OCI-LY3 (cell line): ENCODE data around the gene CD274.

Experiments used
- EZH2phosphoT487 ChIP-seq: fragments of 200-600 bp; shearing (Covaris generic); IDR thresholded peaks from 2 replicates; pipeline ENCODE4 v1.6.1; 2018; ENCODE audit warnings: antibody characterized with exemption, mixed run types, low read depth
- TF ChIP-seq, protein P1 (sequence below): fragments of 200-600, 300-600 bp; sonication (generic); IDR thresholded peaks from 2 replicates; pipeline ENCODE4 v1.5.1; 2014; ENCODE audit warnings: antibody characterized with exemption, low read length, low read depth

DNA sequence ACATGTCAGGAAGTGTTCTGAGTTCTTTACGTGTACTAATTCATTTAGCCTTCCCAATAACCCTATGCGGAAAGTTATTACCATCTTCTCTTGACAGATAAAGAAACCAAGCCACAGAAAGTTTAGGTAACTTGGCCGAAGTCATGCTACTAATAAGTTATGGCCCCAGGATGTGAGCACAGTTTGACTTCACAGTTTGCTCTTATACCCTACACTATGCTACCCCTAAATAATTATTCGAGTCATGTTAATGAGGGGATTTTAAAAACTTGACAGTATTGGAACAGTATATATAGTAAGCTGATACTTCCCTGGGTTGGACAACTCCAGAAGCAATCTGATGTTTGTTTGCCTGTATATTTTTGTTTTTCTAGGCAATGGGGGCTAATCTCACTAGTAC is 30.6 kb downstream of the CD274 start:
- TF ChIP-seq, protein P1, sequence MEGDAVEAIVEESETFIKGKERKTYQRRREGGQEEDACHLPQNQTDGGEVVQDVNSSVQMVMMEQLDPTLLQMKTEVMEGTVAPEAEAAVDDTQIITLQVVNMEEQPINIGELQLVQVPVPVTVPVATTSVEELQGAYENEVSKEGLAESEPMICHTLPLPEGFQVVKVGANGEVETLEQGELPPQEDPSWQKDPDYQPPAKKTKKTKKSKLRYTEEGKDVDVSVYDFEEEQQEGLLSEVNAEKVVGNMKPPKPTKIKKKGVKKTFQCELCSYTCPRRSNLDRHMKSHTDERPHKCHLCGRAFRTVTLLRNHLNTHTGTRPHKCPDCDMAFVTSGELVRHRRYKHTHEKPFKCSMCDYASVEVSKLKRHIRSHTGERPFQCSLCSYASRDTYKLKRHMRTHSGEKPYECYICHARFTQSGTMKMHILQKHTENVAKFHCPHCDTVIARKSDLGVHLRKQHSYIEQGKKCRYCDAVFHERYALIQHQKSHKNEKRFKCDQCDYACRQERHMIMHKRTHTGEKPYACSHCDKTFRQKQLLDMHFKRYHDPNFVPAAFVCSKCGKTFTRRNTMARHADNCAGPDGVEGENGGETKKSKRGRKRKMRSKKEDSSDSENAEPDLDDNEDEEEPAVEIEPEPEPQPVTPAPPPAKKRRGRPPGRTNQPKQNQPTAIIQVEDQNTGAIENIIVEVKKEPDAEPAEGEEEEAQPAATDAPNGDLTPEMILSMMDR = no peak
- TF ChIP-seq EZH2phosphoT487 = no peak
